ENCODE results near the gene CNNM2. TPM values are rescaled to one million over a fixed set of nuclear protein-coding genes. Genes with fewer than 3 reads are reported as not detected.

CNNM2 gene
- total RNA-seq, 4 donors from 2014 or later, result 9.9 to 21.0 (median 10.5) TPM

GRCh38 chr10:103090911-103091310 is 172.8 kb downstream of the CNNM2 start:
- Histone ChIP-seq H3K4me1 (no peaks in the 10 kb centered on the region), H3K36me3 (peaks cover 0 to 96% (median 19%) of the 10 kb centered on the region in 3 donors), H3K27me3 (no peaks in the 10 kb centered on the region), H3K27ac (no peak overlapping the region), H3K9me3 (no peaks in the 10 kb centered on the region), H3K4me3 (no peak overlapping the region)
- DNase-seq (ENCODE audit: low spot score in 2 of 2), result no peak
- 95 to 96% methylated on average over 7 of the region's 7 CpGs for WGBS, 2 donors
- TF ChIP-seq POLR2A (IDR thresholded peaks at IDR 0.05), result no peak
- no peak for TF ChIP-seq EP300 (IDR thresholded peaks at IDR 0.05)

GRCh38 chr10:103095005-103095404 is 176.9 kb downstream of the CNNM2 start:
- no peak for TF ChIP-seq POLR2A (IDR thresholded peaks at IDR 0.05)
- TF ChIP-seq EP300 (IDR thresholded peaks at IDR 0.05), result no peak
- TF ChIP-seq CTCF (IDR thresholded peaks at IDR 0.05), result no peak
- Histone ChIP-seq H3K4me1 (no peaks in the 10 kb centered on the region), H3K9me3 (no peaks in the 10 kb centered on the region), H3K27ac (no peak overlapping the region), H3K27me3 (no peaks in the 10 kb centered on the region), H3K4me3 (no peak overlapping the region), H3K36me3 (peaks cover 0 to 90% (median 16%) of the 10 kb centered on the region in 3 donors)
- DNase-seq (ENCODE audit: low spot score in 2 of 2), result no peak

GRCh38 chr10:103096130-103096529 is 178.0 kb downstream of the CNNM2 start:
- Histone ChIP-seq H3K9me3 (no peaks in the 10 kb centered on the region), H3K27me3 (no peaks in the 10 kb centered on the region), H3K4me3 (no peak overlapping the region), H3K36me3 (peaks cover 0 to 89% (median 12%) of the 10 kb centered on the region in 3 donors), H3K4me1 (no peaks in the 10 kb centered on the region), H3K27ac (no peak overlapping the region)
- 72 to 80% methylated on average over 3 of the region's 3 CpGs for WGBS, 2 donors
- no peak for TF ChIP-seq CTCF (IDR thresholded peaks at IDR 0.05)
- TF ChIP-seq EP300 (IDR thresholded peaks at IDR 0.05), result no peak
- no peak for TF ChIP-seq POLR2A (IDR thresholded peaks at IDR 0.05)
- no peak for DNase-seq (ENCODE audit: low spot score in 2 of 2)

- Histone ChIP-seq H3K4me1 (no peaks in the 10 kb centered on the region), H3K27ac (no peak overlapping the region), H3K4me3 (no peak overlapping the region), H3K9me3 (no peaks in the 10 kb centered on the region), H3K36me3 (peaks cover 0 to 77% (median 11%) of the 10 kb centered on the region in 3 donors), H3K27me3 (no peaks in the 10 kb centered on the region)
- TF ChIP-seq POLR2A (IDR thresholded peaks at IDR 0.05), result no peak
- no peak for TF ChIP-seq CTCF (IDR thresholded peaks at IDR 0.05)
- TF ChIP-seq EP300 (IDR thresholded peaks at IDR 0.05), result no peak
- DNase-seq (ENCODE audit: low spot score in 2 of 2), result no peak
Measured at GRCh38 chr10:103098240-103098639, 180.1 kb downstream of the CNNM2 start.

GRCh38 chr10:103100620-103101019 is 182.5 kb downstream of the CNNM2 start:
- peaks cover 0 to 64% (median 0%) of the 10 kb centered on the region in 3 donors for H3K36me3 ChIP-seq
- H3K27me3 ChIP-seq, result no peaks in the 10 kb centered on the region
- H3K9me3 ChIP-seq, result no peaks in the 10 kb centered on the region
- WGBS, 2 donors, result 67 to 81% methylated on average over 2 of the region's 2 CpGs
- TF ChIP-seq EP300 (IDR thresholded peaks at IDR 0.05), result no peak
- no peak for TF ChIP-seq CTCF (IDR thresholded peaks at IDR 0.05)
- TF ChIP-seq POLR2A (IDR thresholded peaks at IDR 0.05), result no peak
- peaks cover 0 to 7% (median 0%) of the 10 kb centered on the region in 4 donors for H3K4me1 ChIP-seq
- no peak for DNase-seq (ENCODE audit: low spot score in 2 of 2)
- no peak overlapping the region for H3K4me3 ChIP-seq
- H3K27ac ChIP-seq, result no peak overlapping the region

- WGBS, 2 donors, result 70 to 74% methylated on average over 3 of the region's 3 CpGs
Measured at GRCh38 chr10:103102195-103102594, 184.1 kb downstream of the CNNM2 start.

More at GRCh38 chr10:103102195-103102594, 184.1 kb downstream of the CNNM2 start:
- TF ChIP-seq EP300 (IDR thresholded peaks at IDR 0.05) (no peak), POLR2A (IDR thresholded peaks at IDR 0.05) (no peak), CTCF (IDR thresholded peaks at IDR 0.05) (no peak)
- H3K27me3 ChIP-seq, result no peaks in the 10 kb centered on the region
- no peak for DNase-seq (ENCODE audit: low spot score in 2 of 2)
- peaks cover 0 to 56% (median 0%) of the 10 kb centered on the region in 3 donors for H3K36me3 ChIP-seq
- no peaks in the 10 kb centered on the region for H3K9me3 ChIP-seq
- peaks cover 0 to 18% (median 0%) of the 10 kb centered on the region in 4 donors for H3K4me1 ChIP-seq
- no peak overlapping the region for H3K27ac ChIP-seq
- no peak overlapping the region for H3K4me3 ChIP-seq
